IPS DF 19.7 (cell line): ENCODE results near the gene CCDC190.
"Not testable (repeated sequence)": the region's sequence is repeated elsewhere in the genome, so short reads cannot be mapped to it uniquely, and the experiment has no call there.

ENCODE experiments used
- DNase-seq: peaks from one replicate; pipeline ENCODE4 v3.0.0-alpha.2; 2013; ENCODE audit warnings: low read depth, low spot score

CCDC190 gene

DNA sequence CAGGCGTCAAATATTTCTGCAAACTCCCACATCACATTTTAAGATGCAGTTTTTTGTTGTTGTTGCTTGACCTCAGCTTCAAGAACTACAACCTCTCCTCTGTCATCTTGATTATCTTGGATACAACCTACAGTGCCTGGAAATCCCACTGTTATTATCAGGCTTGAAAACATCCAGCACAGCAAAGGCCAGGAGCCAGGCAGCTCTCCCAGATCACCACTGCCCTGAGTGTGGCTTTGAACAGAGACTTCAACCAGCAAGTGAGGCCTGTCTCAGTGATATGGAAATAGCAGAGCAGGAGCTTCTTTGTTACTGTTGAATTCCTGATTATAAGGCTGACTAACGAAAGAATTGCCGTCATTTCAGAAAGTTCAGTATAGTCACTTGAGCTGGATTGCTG is 28.5 kb downstream of the CCDC190 start:
- DNase-seq, result no peak

DNA sequence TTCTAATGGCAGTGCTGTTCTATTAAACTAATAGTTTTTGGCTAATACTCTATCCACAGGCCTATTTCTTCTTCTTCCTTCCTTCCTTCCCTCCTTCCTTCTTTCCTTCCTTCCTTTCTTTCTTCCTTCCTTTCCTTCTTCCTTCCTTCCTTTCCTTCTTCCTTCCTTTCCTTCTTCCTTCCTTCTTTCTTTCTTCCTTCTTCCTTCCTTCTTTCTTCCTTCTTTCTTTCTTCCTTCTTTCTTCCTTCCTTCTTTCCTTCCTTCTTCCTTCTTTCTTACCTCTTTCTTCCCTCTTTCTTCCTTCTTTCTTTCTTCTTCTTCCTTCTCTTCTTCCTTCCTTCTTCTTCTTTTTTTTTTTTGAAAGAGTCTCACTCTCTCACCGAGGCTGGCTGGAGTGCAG is 31.7 kb downstream of the CCDC190 start:
- DNase-seq, result no peak

DNA sequence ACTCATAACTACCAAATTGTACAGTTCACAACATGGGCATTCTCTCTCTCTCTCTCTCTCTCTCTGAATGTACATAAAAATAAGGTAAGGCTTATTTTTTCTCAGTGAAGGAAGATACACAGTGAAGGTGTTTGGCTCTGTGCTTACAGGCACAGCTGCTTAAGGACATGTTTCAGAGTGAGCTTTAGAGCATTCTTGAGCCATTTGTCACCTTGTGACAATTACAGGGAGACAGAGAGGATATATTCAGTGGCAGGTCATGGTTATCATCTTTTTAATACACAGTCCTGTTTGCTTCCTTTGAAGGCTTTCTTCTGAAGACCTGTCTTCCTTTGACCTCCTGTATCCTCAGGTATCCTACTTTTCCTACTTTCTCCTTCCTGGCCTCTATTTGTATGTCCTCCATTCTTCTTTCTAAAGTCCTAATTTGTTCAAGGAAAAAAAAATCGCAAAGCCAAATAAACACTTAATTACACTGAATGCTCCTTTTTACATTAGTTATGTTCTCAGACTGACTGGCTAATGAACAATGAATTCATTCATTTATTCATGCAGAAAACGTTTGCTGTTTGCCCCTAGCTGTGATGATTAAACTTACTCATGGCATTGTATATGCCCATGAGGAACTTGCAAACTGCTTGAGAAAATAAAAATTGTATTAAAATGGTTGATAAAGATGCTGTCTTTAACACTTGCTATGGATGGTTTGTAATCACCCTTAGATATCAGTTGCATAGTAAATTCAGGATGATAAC is 37.0 kb downstream of the CCDC190 start:
- no peak for DNase-seq

DNA sequence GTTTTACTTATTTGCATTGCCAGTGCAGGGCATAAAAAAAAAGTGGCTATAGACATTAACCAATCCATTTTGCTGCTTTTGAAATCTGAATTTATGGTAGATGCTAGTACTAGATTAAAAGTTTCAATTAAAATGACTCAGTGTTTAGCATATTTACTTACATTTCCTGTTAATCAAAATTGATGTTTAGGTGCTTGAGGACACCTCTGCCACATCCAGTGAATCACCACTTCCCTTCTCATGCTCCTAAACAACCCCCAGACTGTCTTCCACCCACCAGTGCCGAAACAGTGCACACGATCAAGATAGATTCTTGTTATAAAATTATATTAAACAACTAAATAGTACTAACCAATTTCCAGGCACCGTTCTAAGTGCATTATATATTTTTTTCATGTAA is 37.7 kb downstream of the CCDC190 start:
- no peak for DNase-seq

DNA sequence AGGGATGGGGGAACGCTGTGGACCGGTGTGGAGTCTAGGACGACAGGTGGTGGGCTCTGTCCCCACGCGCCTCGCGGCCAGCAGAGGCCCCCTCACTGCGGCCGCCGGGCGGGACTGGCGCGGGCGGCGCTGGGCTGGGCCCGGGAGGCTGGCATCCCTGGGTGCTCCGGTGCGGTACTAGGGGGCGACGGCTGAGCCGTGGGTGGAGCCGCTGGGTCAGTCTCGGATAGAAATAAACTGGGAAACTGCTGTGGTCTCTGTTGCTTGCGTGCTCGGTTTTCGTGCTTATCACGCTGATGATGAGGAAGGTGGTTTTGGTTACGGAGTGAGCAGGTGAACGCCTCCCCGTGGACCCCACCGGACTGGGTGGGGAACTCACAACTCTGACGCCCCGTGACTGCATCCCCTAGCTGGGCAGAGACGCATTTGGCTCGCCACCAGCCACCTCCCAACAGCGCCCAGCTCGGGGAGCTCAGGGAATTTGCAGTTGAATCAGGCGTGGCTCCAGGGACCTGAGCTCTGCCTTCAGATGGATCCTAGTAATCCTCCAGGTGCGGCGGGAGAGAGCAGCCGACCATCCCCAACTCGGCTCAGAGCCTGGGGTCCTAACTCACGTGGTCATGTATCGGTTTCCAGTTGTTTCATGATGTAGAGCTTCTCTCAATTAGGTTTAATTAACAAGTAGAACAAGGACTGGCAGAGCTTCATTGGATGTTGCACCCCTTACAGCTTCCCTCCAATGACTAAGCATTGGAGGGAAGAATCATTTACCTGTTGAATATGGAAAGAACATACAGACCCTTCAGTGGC is 38.4 kb downstream of the CCDC190 start:
- DNase-seq, result peak; percentile 33

DNA sequence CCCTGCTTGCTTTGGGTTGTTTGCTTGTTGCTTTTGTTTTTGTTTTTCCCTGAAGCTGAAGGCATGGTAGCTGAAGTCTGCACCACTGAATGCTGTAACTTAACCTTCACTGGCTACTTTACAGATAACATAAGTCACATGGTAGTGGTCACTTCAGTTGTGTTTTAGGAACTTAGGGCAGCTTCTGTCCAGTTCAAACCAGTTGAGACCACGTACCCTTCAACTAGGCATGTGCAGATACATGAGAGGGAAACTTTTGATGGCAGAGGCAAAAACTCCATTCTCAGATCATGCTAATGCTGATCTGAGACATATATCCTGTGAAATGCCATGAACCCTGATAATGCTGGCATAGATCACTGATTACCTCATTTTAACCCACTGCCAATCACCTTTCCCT is 42.3 kb downstream of the CCDC190 start:
- not testable (repeated sequence) for DNase-seq

DNA sequence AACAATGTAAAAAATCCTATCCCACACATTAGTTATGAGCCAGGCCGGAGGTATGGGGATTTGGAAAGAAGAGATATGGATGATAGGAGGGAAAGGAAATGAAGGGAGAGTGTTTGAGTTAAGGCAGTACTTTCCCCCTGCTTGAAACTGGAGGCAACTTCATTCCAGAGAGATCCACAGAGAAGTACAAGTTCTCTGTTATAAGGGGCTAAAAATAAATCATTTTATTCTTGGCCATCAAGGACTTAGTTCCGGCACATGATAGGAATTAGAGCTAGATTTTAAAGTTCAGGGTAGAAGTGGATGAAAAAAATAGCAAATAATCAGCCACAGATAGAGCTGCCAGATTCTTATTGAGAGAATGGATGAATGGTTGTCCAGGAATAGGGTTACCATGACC is 42.8 kb downstream of the CCDC190 start:
- DNase-seq, result not testable (repeated sequence)

DNA sequence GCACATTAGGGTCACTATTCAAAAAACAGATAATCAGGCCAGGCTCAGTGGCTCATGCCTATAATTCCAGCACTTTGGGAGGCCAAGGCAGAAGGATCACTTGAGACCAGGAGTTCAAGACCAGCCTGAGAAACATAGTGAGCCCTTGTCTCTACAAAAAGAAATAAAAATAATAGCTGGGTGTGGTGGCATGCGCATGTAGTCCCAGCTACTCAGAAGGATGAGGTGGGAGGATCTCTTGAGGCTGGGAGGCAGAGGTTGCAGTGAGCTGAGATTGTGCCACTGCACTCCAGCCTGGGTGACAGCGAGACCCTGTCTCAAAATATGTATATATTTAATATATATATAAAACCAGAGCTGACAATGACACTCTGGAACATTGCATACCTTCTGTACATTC is 48.6 kb downstream of the CCDC190 start:
- not testable (repeated sequence) for DNase-seq

DNA sequence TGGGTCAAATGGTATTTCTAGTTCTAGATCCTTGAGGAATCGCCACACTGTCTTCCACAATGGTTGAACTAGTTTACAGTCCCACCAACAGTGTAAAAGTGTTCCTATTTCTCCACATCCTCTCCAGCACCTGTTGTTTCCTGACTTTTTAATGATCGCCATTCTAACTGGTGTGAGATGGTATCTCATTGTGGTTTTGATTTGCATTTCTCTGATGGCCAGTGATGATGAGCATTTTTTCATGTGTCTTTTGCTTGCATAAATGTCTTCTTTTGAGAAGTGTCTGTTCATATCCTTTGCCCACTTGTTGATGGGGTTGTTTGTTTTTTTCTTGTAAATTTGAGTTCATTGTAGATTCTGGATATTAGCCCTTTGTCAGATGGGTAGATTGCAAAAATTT is 53.5 kb downstream of the CCDC190 start:
- not testable (repeated sequence) for DNase-seq
